Measurements from ENCODE around the gene ZSWIM7. TPM values are rescaled to one million over a fixed set of nuclear protein-coding genes. Genes with fewer than 3 reads are reported as not detected.
"Not testable (repeated sequence)": the region's sequence is repeated elsewhere in the genome, so short reads cannot be mapped to it uniquely, and the experiment has no call there.

ZSWIM7 gene
- total and polyA plus RNA-seq, 12 donors = 10.3 to 72.6 (median 38.4) TPM

- Histone ChIP-seq H3K4me3 (peak overlapping the region in 1 of 4 donors; percentile 66), H3K4me1 (replicated peaks in 1 of 2) (peaks cover 13 to 20% of the 10 kb centered on the region in 2 donors), H3K9me3 (replicated peaks in 1 of 3) (no peaks in the 10 kb centered on the region), H3K27me3 (no peaks in the 10 kb centered on the region), H3K27ac (peak overlapping the region in 2 of 5 donors; percentile 96 to 98), H3K36me3 (replicated peaks in 1 of 2) (peaks cover 0 to 26% of the 10 kb centered on the region in 2 donors)
- TF ChIP-seq POLR2A (IDR thresholded peaks at IDR 0.05) = no peak
- TF ChIP-seq, protein P1, sequence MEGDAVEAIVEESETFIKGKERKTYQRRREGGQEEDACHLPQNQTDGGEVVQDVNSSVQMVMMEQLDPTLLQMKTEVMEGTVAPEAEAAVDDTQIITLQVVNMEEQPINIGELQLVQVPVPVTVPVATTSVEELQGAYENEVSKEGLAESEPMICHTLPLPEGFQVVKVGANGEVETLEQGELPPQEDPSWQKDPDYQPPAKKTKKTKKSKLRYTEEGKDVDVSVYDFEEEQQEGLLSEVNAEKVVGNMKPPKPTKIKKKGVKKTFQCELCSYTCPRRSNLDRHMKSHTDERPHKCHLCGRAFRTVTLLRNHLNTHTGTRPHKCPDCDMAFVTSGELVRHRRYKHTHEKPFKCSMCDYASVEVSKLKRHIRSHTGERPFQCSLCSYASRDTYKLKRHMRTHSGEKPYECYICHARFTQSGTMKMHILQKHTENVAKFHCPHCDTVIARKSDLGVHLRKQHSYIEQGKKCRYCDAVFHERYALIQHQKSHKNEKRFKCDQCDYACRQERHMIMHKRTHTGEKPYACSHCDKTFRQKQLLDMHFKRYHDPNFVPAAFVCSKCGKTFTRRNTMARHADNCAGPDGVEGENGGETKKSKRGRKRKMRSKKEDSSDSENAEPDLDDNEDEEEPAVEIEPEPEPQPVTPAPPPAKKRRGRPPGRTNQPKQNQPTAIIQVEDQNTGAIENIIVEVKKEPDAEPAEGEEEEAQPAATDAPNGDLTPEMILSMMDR (IDR thresholded peaks at IDR 0.05) = no peak
- intact Hi-C loops (cut with DNase I) = loop anchor here in 1 of 2 donors (10.0 kb wide), 2 partner anchors 53 to 173 kb away; partner anchors contain the start of gene ADORA2B
- WGBS, 4 donors = 77 to 83% (median 80%) methylated on average over 4 of the region's 4 CpGs
- DNase-seq = no peak
Observed at GRCh38 chr17:15998031-15998562, 1.4 kb downstream of the ZSWIM7 start.

- TF ChIP-seq, protein P1 (IDR thresholded peaks at IDR 0.05) = no peak
- TF ChIP-seq POLR2A (IDR thresholded peaks at IDR 0.05) = no peak
- peaks cover 0 to 18% of the 10 kb centered on the region in 2 donors for H3K36me3 ChIP-seq (replicated peaks in 1 of 2)
- H3K4me1 ChIP-seq (replicated peaks in 1 of 2) = peaks cover 12 to 14% of the 10 kb centered on the region in 2 donors
- WGBS, 4 donors = 74 to 88% (median 78%) methylated on average over 6 of the region's 6 CpGs
- intact Hi-C loops (cut with DNase I) = loop anchor here in 1 of 2 donors (10.0 kb wide), 2 partner anchors 52 to 172 kb away; partner anchors contain the start of gene ADORA2B
- DNase-seq = no peak
- no peak overlapping the region for H3K27ac ChIP-seq
- H3K9me3 ChIP-seq (replicated peaks in 1 of 3) = no peaks in the 10 kb centered on the region
- no peaks in the 10 kb centered on the region for H3K27me3 ChIP-seq
- H3K4me3 ChIP-seq = no peak overlapping the region
Observed at GRCh38 chr17:15996322-15996721, 3.2 kb downstream of the ZSWIM7 start.

DNA sequence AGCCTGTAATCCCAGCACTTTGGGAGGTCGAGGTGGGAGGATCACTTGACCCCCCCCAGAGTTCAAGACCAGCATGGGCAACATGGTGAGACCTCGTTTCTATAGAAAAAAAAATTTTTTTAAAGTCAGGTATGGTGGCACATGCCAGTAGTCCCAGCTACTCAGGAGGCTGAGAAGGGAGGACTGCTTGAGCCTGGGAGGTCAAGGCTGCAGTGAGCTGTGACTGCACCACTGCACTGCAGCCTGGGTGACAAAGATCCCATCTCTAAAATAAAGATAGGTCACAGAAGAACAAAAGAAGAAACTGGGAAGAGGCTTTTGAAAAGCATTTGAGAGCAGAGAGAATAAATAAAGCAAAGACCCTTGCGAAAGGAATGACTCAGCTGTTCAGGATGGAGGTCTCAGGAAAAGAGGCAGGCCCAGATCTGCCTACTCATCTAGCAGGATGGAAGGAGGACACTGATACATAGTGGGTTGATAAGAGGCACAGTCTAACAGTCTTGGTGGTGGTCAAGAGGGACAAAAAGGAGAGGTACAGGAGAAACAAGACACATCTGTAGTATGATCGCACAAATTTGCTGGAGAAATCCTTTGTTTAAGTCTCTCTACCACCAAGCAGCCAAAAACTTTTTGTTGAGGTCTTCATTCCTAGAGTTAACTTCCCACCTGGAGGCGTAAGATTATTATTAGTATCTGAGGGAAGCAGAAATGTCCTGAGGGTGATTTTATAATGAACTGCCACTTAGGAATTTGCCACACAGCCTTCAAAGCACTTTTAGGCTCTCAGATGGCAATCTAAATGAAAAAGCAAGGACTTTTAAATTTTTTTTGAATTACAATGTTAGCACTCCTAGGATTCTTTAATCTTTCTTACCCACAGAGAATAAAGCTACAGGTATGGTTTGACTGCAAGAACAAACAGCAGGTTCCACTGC lies 17.6 kb downstream of the ZSWIM7 start:
- intact Hi-C loops (cut with DNase I) = no loop called here
- Histone ChIP-seq H3K27ac (no peak overlapping the region), H3K4me3 (no peak overlapping the region), H3K27me3 (no peaks in the 10 kb centered on the region), H3K9me3 (replicated peaks in 1 of 3) (no peaks in the 10 kb centered on the region), H3K4me1 (replicated peaks in 1 of 2) (no peaks in the 10 kb centered on the region), H3K36me3 (replicated peaks in 1 of 2) (peaks cover 0 to 61% of the 10 kb centered on the region in 2 donors)
- DNase-seq = no peak
- TF ChIP-seq, protein P1 (IDR thresholded peaks at IDR 0.05) = no peak
- no peak for TF ChIP-seq POLR2A (IDR thresholded peaks at IDR 0.05)
- 85 to 88% (median 87%) methylated on average over 5 of the region's 5 CpGs for WGBS, 4 donors

GRCh38 chr17:15981208-15981607 lies 18.3 kb downstream of the ZSWIM7 start:
- intact Hi-C loops (cut with DNase I) = no loop called here
- WGBS, 4 donors = 42 to 60% (median 51%) methylated on average over 2 of the region's 2 CpGs
- Histone ChIP-seq H3K27me3 (no peaks in the 10 kb centered on the region), H3K27ac (no peak overlapping the region), H3K9me3 (replicated peaks in 1 of 3) (no peaks in the 10 kb centered on the region), H3K4me3 (no peak overlapping the region), H3K4me1 (replicated peaks in 1 of 2) (no peaks in the 10 kb centered on the region), H3K36me3 (replicated peaks in 1 of 2) (peaks cover 0 to 61% of the 10 kb centered on the region in 2 donors)
- TF ChIP-seq, protein P1 (IDR thresholded peaks at IDR 0.05) = no peak
- no peak for TF ChIP-seq POLR2A (IDR thresholded peaks at IDR 0.05)
- DNase-seq = no peak

GRCh38 chr17:15979013-15979412 lies 20.5 kb downstream of the ZSWIM7 start:
- peaks cover 0 to 52% of the 10 kb centered on the region in 2 donors for H3K36me3 ChIP-seq (replicated peaks in 1 of 2)
- H3K4me3 ChIP-seq; DNase-seq; intact Hi-C loops (cut with DNase I); H3K27me3 ChIP-seq; H3K4me1 ChIP-seq (replicated peaks in 1 of 2); H3K9me3 ChIP-seq (replicated peaks in 1 of 3); H3K27ac ChIP-seq: not testable (repeated sequence)
- 74 to 83% (median 74%) methylated on average over 2 to 3 of the region's 4 CpGs; no CpG with 5 or more reads in 1 of the 4 donors for WGBS, 4 donors
